DLD1 (cell line): Measurements from ENCODE around the gene PRDM5.
"Not testable (repeated sequence)": the region's sequence is repeated elsewhere in the genome, so short reads cannot be mapped to it uniquely, and the experiment has no call there.

Experiments used
- in situ Hi-C: cut with HindIII; loops from 2 replicates; pipeline ENCODE4 v1.10.0; 2017; ENCODE audit warnings: low sequenced_read_pairs

The PRDM5 gene

GRCh38 chr4:120763650-120764049, 158.9 kb downstream of the PRDM5 start:
- in situ Hi-C loops: no loop called here

- in situ Hi-C loops: no loop called here
Measured at GRCh38 chr4:120761070-120761469, 161.5 kb downstream of the PRDM5 start.

DNA sequence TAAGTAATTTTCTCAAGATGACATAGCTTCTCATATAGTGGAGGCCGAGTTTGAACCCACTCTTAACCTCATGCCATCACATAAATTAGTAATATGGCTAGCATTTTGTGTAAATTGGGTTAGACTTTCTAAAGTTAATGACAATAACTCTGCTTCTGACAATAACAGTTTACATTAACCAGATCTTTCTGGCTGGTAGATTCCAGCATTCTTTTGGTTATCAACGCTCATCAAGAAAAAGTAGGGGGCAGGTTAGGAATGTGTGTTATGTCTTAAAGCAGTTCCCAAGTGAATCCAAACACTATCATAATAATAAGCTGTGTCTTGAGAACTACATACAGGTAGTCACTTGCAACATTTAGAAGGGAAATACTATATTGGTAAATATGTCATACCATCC, 162.5 kb downstream of the PRDM5 start:
- in situ Hi-C loops: no loop called here

DNA sequence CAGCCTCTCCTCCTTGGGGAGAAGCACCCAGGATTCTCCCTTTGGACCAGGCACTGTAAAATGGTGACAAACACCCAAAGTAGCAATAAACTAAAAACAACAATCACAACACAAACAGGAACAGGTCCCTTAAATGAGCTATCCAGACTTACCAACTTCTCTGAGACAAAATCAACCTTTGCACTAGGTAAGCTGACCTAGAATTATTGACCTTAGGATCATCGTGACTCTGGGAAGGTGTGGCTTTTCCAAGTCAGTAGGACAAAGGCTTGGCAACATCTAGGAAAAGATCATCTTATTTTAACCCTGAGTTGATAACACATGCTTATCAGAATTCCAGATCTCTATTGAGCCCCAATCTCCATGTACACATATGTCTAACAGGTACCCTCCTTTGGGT, 166.7 kb downstream of the PRDM5 start:
- in situ Hi-C loops: no loop called here

GRCh38 chr4:120754590-120754989, 167.9 kb downstream of the PRDM5 start:
- in situ Hi-C loops: no loop called here

DNA sequence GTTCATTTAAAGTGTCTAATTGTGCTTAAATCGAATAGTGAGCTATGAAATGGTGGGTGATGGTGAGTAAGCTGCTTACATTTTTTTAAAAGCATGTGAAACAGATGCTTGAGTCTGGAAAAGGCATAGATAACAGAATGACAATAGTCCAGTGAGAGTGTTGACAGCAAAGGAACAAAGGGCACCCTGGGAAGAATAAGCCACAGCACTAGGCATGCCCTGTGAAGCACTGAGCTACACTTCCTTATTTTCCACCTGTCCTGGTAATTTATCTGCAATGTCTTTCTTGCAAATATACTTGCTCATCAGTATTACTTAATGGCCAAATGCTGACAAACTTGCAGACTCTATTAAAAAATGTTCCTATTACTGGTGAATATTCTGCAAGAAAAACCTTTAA, 168.7 kb downstream of the PRDM5 start:
- in situ Hi-C loops: no loop called here

DNA sequence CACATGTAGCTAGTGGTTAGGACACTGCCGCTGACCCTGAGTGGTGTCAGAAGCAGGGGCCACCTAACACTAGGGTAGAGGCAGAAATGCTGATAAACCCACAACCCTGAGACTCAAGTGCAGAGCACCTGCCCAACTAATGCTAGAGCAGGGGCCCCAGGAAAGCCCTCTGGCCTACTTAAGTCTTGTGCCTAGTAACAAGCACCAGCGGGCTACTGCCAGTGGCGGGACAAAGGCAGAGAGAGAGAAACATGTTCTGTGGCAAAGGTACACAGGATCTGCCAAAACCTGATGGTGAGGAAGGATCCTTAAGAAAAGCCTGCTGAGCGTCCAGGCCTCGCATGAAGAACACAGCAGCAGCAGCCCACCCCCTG, 172.4 kb downstream of the PRDM5 start:
- in situ Hi-C loops: no loop called here

- in situ Hi-C loops: no loop called here
Measured at GRCh38 chr4:120749445-120750151, 172.9 kb downstream of the PRDM5 start.

GRCh38 chr4:120741636-120742035, 180.9 kb downstream of the PRDM5 start:
- in situ Hi-C loops: not testable (repeated sequence)

DNA sequence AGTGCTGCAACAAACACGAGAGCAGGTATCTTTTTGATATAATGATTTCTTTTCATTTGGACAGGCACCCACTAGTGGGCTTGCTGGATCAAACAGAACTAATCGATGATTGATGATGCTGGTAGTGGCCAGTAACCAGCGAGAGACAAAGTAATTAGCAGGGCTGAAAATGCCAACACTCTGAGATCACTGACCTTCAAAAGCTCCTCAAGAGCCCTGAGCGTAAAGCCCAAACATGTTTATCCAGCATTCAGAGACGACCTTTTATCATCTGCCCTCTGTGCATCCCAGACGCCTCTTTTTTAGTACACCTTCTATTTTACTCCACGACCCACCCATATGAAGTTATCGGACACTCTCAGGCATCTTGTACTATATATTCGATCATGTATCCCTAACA, 186.2 kb downstream of the PRDM5 start:
- in situ Hi-C loops: no loop called here

GRCh38 chr4:120733968-120734367, 188.6 kb downstream of the PRDM5 start:
- in situ Hi-C loops: no loop called here

DNA sequence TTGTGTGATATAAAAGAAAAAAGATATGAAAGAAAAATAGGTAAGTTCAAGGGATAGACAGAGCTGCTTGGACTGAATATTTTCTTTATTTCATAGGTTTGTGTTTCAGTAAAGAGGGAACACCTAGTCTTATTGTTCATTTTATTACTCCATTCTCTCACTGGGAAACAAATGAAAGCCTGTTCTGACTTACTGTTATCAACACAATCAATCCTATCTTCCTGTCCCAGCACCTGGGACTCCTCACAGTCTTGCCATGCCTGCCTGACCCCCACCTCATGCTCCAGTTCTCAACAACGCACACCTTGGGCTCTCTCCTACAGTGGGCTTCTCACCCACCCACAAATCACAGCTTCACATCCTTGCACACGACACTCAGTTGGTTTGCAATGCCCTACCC, 189.5 kb downstream of the PRDM5 start:
- in situ Hi-C loops: no loop called here

GRCh38 chr4:120731561-120731960, 191.0 kb downstream of the PRDM5 start:
- in situ Hi-C loops: no loop called here

- in situ Hi-C loops: no loop called here
Measured at GRCh38 chr4:120730777-120731320, 191.7 kb downstream of the PRDM5 start.

- in situ Hi-C loops: no loop called here
Measured at GRCh38 chr4:120728892-120729675, 193.4 kb downstream of the PRDM5 start.

GRCh38 chr4:120725639-120726580, 196.6 kb downstream of the PRDM5 start:
- in situ Hi-C loops: no loop called here

GRCh38 chr4:120724656-120725055, 197.9 kb downstream of the PRDM5 start:
- in situ Hi-C loops: no loop called here

- in situ Hi-C loops: no loop called here
Measured at GRCh38 chr4:120723986-120724385, 198.5 kb downstream of the PRDM5 start.

- in situ Hi-C loops: no loop called here
Measured at GRCh38 chr4:120723105-120723504, 199.4 kb downstream of the PRDM5 start.

DNA sequence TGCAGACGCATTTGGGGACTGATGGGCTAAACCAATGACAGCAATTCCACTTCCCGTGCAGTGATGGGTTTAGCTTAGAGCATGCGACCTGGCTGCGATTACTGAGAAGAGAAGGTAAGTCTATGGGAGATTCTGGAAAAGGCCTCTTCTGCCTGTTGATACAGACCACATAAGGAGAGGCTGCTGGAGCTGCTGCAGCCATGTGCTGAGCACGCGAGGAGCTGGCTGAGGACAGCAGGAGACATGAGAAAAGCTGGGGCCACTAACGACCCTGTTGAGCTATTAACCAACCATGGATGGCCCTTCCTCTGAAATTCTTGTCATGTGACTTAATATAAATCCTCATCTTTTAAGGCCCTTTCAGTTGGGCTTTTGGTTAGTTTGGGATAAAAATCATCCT, 199.9 kb downstream of the PRDM5 start:
- in situ Hi-C loops: no loop called here

GRCh38 chr4:120720354-120720934, 202.1 kb downstream of the PRDM5 start:
- in situ Hi-C loops: no loop called here
